Small intestine (tissue), 7 donors: Measurements from ENCODE around the gene SLC6A1. TPM values are rescaled to one million over a fixed set of nuclear protein-coding genes. Genes with fewer than 3 reads are reported as not detected.

ENCODE experiments used
- DNase-seq, 2 donors: peaks; one replicate each; pipeline versions ENCODE4 v3.0.0 to v3.0.0-alpha.2; 2013
- FAIRE-seq: peaks from 2 replicates; lab custom pipeline; 2012; peaks lifted over from hg19 to GRCh38; lab: Jason Lieb, UNC
- H3K27ac ChIP-seq, 3 donors: one replicate each; pipeline ENCODE4 v1.5.1; 2013; ENCODE audit warnings: low read length in 2 of 3, mild to moderate bottlenecking in 2 of 3, control low read depth in 1 of 3, inconsistent platforms in 1 of 3, low read depth in 1 of 3, moderate library complexity in 1 of 3
- H3K27me3 ChIP-seq, 3 donors: one replicate each; pipeline ENCODE4 v1.6.1; 2013; ENCODE audit warnings: low read length in 3 of 3, inconsistent platforms in 1 of 3; ENCODE audit not compliant: control insufficient read depth in 3 of 3, insufficient read depth in 3 of 3
- H3K36me3 ChIP-seq, 3 donors: one replicate each; pipeline ENCODE4 v1.6.1; 2013; ENCODE audit warnings: low read length in 3 of 3, inconsistent platforms in 1 of 3, low read depth in 1 of 3, mild to moderate bottlenecking in 1 of 3, moderate library complexity in 1 of 3; ENCODE audit not compliant: control insufficient read depth in 3 of 3, insufficient read depth in 2 of 3
- H3K4me1 ChIP-seq, 3 donors: one replicate each; pipeline ENCODE4 v1.6.1; 2013; ENCODE audit warnings: low read length in 2 of 3, inconsistent platforms in 1 of 3, low read depth in 1 of 3, mild to moderate bottlenecking in 1 of 3, moderate library complexity in 1 of 3; ENCODE audit not compliant: control insufficient read depth in 3 of 3, insufficient read depth in 2 of 3
- H3K4me3 ChIP-seq, 3 donors: one replicate each; pipeline ENCODE4 v1.5.1; 2013; ENCODE audit warnings: low read length in 3 of 3, control low read depth in 1 of 3, inconsistent platforms in 1 of 3, low read depth in 1 of 3, mild to moderate bottlenecking in 1 of 3, moderate library complexity in 1 of 3
- H3K9me3 ChIP-seq, 2 donors: one replicate each; pipeline ENCODE4 v1.6.1; 2013; ENCODE audit warnings: low read depth in 1 of 2, low read length in 1 of 2; ENCODE audit not compliant: control insufficient read depth in 2 of 2, insufficient read depth in 1 of 2
- WGBS, 3 donors: extraction: QIAGEN DNeasy Blood & Tissue Kit; methylation state at CpG; one replicate each; pipeline ENCODE4 v1.1.7; 2013; 5-methylcytosine and 5-hydroxymethylcytosine counted together
- polyA plus RNA-seq, 4 donors: library from polyadenylated mRNA; stranded (reverse) in 3 of 4; unstranded in 1 of 4; fragments of 200-250 nt in 3 of 4; fragments of 120-200 nt in 1 of 4; gene quantifications; one replicate each; pipeline versions ENCODE4 v1.2.1 to v1.2.3, GENCODE V29; 2013
- donor health status: healthy with polysubstance abuse.
- donor health status: control.
- donor health status: control.
- donor health status: Bipolar disorder and iron deficiency.
- donor health status: healthy.

The SLC6A1 gene
- polyA plus RNA-seq, 4 donors, result 0.27 to 0.72 TPM; not detected in 2

DNA sequence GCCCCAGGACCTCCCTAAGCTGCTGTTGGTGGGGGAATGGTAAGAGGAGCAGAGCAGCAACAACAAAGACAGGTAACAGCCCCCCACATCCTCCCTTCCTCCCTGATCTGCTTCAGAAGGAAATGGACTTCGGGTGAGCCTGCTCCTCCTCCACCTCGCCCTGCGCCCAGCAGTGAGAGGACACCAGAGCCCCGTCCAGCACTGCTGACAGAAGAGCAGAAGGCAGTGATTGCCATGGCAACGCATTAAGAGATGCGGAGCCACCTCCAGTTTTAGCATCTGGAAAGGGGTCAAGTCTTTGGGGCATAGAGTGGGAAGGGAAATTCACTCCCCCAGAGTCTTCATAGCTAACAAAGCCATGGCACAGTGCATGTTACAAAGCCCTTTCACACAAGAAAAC, 84.2 kb downstream of the SLC6A1 start:
- no peak overlapping the region for H3K4me3 ChIP-seq
- peaks cover 0 to 2% (median 0%) of the 10 kb centered on the region in 3 donors for H3K27me3 ChIP-seq
- DNase-seq, result no peak
- 56 to 70% (median 64%) methylated on average over 6 of the region's 6 CpGs for WGBS, 3 donors
- no peaks in the 10 kb centered on the region for H3K4me1 ChIP-seq
- no peaks in the 10 kb centered on the region for H3K9me3 ChIP-seq
- no peaks in the 10 kb centered on the region for H3K36me3 ChIP-seq
- no peak overlapping the region for H3K27ac ChIP-seq
- no peak for FAIRE-seq

DNA sequence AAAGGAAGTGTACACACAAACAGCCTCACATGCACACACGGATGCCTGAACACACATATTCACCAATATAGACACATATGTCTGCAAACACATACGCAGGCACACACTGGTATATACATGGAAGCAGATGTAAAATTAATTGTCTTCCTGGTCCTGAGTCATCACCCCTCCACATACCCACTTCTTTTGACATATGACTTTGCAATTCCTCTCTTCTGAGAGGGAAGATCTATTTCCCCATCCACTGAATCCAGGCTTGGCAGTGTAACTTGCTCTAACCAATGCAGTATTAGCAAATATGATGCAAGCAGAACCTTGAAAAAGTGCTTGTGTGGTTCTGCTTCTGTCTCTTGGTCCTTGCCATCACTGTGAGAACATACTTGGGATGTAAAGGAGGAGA, 84.9 kb downstream of the SLC6A1 start:
- Histone ChIP-seq H3K4me3 (no peak overlapping the region), H3K27ac (no peak overlapping the region), H3K9me3 (no peaks in the 10 kb centered on the region), H3K36me3 (no peaks in the 10 kb centered on the region), H3K4me1 (no peaks in the 10 kb centered on the region), H3K27me3 (peaks cover 0 to 2% (median 0%) of the 10 kb centered on the region in 3 donors)
- no peak for DNase-seq
- WGBS, 3 donors, result 83 to 86% (median 85%) methylated on average over 2 of the region's 2 CpGs
- no peak for FAIRE-seq

DNA sequence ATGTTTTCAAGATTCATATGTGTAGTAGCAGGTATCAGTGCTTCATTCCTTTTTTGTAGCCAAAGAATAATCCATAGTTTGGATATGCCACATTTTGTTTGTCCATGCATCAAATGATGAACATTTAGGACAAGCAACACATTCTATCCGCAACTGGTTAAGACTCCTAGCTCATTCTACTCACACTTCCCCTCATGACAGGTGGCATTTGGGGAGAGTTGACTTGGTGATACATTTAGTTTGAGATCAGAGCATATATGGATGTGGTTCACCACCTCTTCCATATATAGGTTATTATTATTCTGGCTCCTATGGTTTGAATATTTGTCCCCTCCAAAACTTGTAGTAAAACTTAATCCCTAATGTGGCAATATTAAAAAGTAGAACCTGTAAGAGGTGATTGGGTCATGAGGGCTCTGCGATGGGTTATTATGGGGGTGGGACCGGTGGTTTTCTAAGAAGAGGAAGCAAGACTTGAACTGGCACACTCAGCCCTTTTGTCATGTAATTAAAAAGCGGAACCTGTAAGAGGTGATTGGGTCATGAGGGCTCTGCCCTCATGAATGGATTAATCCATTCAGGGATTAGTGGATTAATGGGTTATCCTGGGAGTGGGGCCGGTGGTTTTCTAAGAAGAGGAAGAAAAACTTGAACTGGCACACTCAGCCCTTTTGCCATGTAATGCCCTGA, 86.4 kb downstream of the SLC6A1 start:
- FAIRE-seq, result no peak
- no peak for DNase-seq
- WGBS, 3 donors, result 72 to 84% (median 82%) methylated on average over 5 of the region's 5 CpGs

DNA sequence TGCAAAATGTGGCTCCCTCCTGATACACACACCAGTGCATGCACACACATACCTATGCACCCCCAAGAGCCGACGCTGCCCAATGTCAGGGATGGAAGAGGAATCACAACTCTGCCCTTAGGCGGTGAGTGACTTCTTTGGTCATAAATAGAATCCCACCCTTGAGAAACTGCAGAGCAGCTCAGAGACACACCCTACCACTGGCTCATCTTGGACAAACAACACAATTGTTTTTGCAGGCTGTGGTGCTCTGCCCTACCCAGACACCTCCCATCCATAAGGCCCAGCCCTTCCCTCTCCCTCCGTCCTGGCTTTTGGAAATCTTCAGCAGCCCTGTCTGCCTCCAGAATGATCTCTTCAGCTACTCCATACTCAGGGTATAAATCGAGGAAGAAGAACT, 87.9 kb downstream of the SLC6A1 start:
- no peaks in the 10 kb centered on the region for H3K4me1 ChIP-seq
- FAIRE-seq (no peak), DNase-seq (no peak)
- H3K36me3 ChIP-seq, result no peaks in the 10 kb centered on the region
- H3K9me3 ChIP-seq, result no peaks in the 10 kb centered on the region
- 77 to 89% (median 80%) methylated on average over 5 of the region's 5 CpGs for WGBS, 3 donors
- peaks cover 0 to 2% (median 0%) of the 10 kb centered on the region in 3 donors for H3K27me3 ChIP-seq
- no peak overlapping the region for H3K27ac ChIP-seq
- no peak overlapping the region for H3K4me3 ChIP-seq

More for the DNA sequence above, 86.4 kb downstream of the SLC6A1 start:
- H3K36me3 ChIP-seq, result no peaks in the 10 kb centered on the region
- H3K27me3 ChIP-seq, result peaks cover 0 to 2% (median 0%) of the 10 kb centered on the region in 3 donors
- no peak overlapping the region for H3K27ac ChIP-seq
- H3K4me3 ChIP-seq, result no peak overlapping the region
- H3K4me1 ChIP-seq, result no peaks in the 10 kb centered on the region
- H3K9me3 ChIP-seq, result no peaks in the 10 kb centered on the region

DNA sequence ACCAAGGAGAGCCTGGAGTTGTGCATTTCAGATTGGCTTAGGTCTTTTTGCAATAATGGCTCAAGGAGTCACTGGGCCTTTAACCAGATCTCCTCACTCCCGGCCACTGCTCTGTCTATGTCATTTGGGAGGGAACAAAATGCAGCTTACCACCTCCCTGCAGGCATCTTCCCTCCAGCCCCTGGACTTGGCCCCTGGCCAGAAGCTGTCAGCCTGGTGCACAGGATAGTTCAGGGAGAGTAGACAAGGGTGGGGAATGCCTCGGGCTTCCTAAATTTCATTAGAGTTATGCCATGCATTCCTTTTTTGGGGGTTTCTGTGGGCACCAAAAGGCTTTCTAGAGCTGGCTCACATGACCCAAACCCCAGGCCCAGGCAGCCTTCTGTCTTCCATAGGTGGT, 91.5 kb downstream of the SLC6A1 start:
- FAIRE-seq, result no peak
- H3K27ac ChIP-seq, result no peak overlapping the region
- no peaks in the 10 kb centered on the region for H3K9me3 ChIP-seq
- no peaks in the 10 kb centered on the region for H3K4me1 ChIP-seq
- H3K27me3 ChIP-seq, result no peaks in the 10 kb centered on the region
- H3K4me3 ChIP-seq, result no peak overlapping the region
- no peak for DNase-seq
- H3K36me3 ChIP-seq, result no peaks in the 10 kb centered on the region
- WGBS, 3 donors, result 42 to 52% (median 48%) methylated on average over 2 of the region's 2 CpGs

DNA sequence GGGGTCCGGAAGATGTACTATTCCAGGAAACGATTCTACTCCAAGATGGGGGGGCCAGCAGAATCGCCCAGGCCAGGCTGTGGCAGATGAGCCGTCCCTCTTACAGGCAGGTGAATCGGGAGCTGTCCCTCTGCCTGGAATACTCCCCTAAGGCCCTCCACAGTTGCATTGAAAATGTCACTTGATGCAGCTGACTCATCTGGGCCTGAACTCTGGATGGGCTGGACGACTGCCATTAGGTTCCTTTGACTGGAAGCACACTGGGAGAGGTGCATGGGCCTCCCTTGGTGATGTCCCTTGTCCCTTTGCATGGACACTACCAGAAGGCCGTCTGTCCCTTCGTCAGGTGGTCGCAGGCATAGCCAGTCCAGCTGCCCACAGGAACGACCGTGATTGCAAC, 92.1 kb downstream of the SLC6A1 start:
- no peak for FAIRE-seq
- 48 to 66% (median 64%) methylated on average over 7 to 11 of the region's 11 CpGs for WGBS, 3 donors

DNA sequence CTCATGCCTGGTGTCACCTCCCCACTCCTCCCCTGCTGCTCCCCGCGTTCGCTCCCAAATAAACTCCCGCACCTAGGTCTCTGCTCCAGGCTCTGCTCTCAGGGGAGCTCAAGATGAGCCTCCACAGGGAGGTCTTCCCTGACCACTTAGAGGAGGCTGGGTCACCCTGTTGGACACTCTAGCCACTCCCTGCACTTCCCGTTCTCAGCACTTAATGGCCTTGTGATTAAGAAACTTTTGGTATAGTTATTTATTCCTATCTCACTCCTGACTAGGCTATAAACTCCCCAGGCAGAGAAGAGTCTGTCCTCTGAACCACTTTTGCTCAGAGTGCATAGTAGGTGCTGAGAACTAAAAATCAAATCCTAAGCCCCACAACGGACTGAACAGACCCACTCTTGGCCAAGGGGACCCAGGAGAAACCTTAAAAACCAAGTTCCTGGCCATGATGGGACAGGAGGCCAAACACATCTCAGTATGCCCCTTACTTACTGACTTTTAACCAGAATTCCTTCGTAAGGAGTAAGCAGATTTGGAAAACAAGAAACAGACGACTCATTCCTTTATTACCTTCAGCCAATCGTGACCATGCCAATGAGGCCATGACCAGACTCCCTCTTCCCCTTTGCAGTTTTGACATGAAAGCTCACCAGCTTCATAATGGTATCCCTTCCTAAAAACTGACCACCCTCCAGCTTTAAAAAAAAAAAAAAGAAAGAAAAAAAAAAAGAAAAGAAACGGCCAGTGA, 92.7 kb downstream of the SLC6A1 start:
- no peaks in the 10 kb centered on the region for H3K9me3 ChIP-seq
- no peaks in the 10 kb centered on the region for H3K4me1 ChIP-seq
- 63 to 75% (median 65%) methylated on average over 10 of the region's 10 CpGs for WGBS, 3 donors
- DNase-seq (no peak), FAIRE-seq (no peak)
- no peaks in the 10 kb centered on the region for H3K27me3 ChIP-seq
- H3K27ac ChIP-seq, result no peak overlapping the region
- no peak overlapping the region for H3K4me3 ChIP-seq
- no peaks in the 10 kb centered on the region for H3K36me3 ChIP-seq

More for the DNA sequence above, 92.1 kb downstream of the SLC6A1 start:
- no peaks in the 10 kb centered on the region for H3K9me3 ChIP-seq
- no peak overlapping the region for H3K27ac ChIP-seq
- DNase-seq, result no peak
- no peak overlapping the region for H3K4me3 ChIP-seq
- H3K36me3 ChIP-seq, result no peaks in the 10 kb centered on the region
- H3K27me3 ChIP-seq, result no peaks in the 10 kb centered on the region
- H3K4me1 ChIP-seq, result no peaks in the 10 kb centered on the region

DNA sequence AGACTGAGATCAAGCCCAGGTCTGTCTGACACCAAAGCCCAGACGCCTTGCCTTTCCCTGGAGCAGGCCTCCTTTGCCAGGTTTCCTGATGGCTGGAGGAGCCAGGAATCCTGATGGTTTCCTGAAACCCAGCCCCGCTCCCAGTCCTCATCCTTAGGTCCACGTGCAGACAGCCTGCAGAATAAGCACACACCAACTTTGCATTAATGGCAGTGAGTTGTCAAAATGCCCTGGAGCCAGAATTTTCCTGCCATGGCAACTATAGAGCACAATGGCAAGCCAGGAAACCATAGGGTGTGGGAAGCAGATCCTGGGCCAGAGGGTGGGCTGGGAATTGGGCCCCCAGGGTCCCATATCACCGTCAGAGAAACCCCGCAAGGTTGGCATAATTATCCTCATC, 94.3 kb downstream of the SLC6A1 start:
- Histone ChIP-seq H3K4me3 (no peak overlapping the region), H3K27ac (no peak overlapping the region), H3K4me1 (no peaks in the 10 kb centered on the region), H3K36me3 (no peaks in the 10 kb centered on the region), H3K9me3 (no peaks in the 10 kb centered on the region), H3K27me3 (no peaks in the 10 kb centered on the region)
- WGBS, 3 donors, result 70 to 83% (median 79%) methylated on average over 5 of the region's 5 CpGs
- FAIRE-seq, result no peak
- DNase-seq, result no peak
